MM.1S (cell line): Measurements from ENCODE around the gene TMSB4X.

Source experiments
- DNase-seq: peaks from one replicate; pipeline ENCODE4 v3.0.0-alpha.2; 2015
- H2AFZ ChIP-seq: fragments of 300-600 bp; sonication (generic); 2 replicates; pipeline ENCODE4 v1.6.0; 2016; ENCODE audit warnings: antibody characterized with exemption, low read length
- H3F3A ChIP-seq: fragments of 300-600 bp; sonication (generic); 2 replicates; pipeline ENCODE4 v1.6.1; 2016; ENCODE audit warnings: mild to moderate bottlenecking, antibody characterized with exemption, low read length, moderate library complexity, mixed read lengths; ENCODE audit not compliant: insufficient read depth
- H3K27ac ChIP-seq: fragments of 300-600 bp; sonication (generic); 2 replicates; pipeline ENCODE4 v1.5.1; 2016; ENCODE audit warnings: mild to moderate bottlenecking, low read length
- H3K27me3 ChIP-seq: fragments of 300-600 bp; sonication (generic); replicated peaks from 2 replicates; pipeline ENCODE4 v1.6.0; 2016; ENCODE audit warnings: low read length; ENCODE audit not compliant: insufficient read depth
- H3K36me3 ChIP-seq: fragments of 300-600 bp; sonication (generic); replicated peaks from 2 replicates; pipeline ENCODE4 v1.6.1; 2016; ENCODE audit warnings: mild to moderate bottlenecking, low read length, mixed read lengths; ENCODE audit not compliant: insufficient read depth
- H3K4me1 ChIP-seq: fragments of 300-600 bp; sonication (generic); 2 replicates; pipeline ENCODE4 v1.6.1; 2016; ENCODE audit warnings: low read length, mixed read lengths
- H3K4me2 ChIP-seq: fragments of 300-600 bp; sonication (generic); 2 replicates; pipeline ENCODE4 v1.6.0; 2016; ENCODE audit warnings: low read depth, low read length
- H3K4me3 ChIP-seq: fragments of 300-600 bp; sonication (generic); 2 replicates; pipeline ENCODE4 v1.5.1; 2016; ENCODE audit warnings: low read length, mixed read lengths
- H3K79me2 ChIP-seq: fragments of 300-600 bp; sonication (generic); 2 replicates; pipeline ENCODE4 v1.6.1; 2016; ENCODE audit warnings: mixed run types, low read length, mixed read lengths
- H3K9ac ChIP-seq: fragments of 300-600 bp; sonication (generic); 2 replicates; pipeline ENCODE4 v1.6.1; 2016; ENCODE audit warnings: low read length, mixed read lengths
- H3K9me2 ChIP-seq: fragments of 300-600 bp; sonication (generic); replicated peaks from 2 replicates; pipeline ENCODE4 v1.6.1; 2016; ENCODE audit warnings: mild to moderate bottlenecking, low read length, mixed read lengths; ENCODE audit not compliant: insufficient read depth
- H3K9me3 ChIP-seq: fragments of 300-600 bp; sonication (generic); replicated peaks from 2 replicates; pipeline ENCODE4 v1.6.1; 2016; ENCODE audit warnings: mild to moderate bottlenecking, low read length, mixed read lengths; ENCODE audit not compliant: insufficient read depth
- H4K20me1 ChIP-seq: fragments of 300-600 bp; sonication (generic); 2 replicates; pipeline ENCODE4 v1.6.1; 2016; ENCODE audit warnings: mild to moderate bottlenecking, low read length, moderate library complexity, mixed read lengths; ENCODE audit not compliant: insufficient read depth
- EZH2 ChIP-seq: fragments of 300-600 bp; sonication (generic); optimal IDR thresholded peaks from 2 replicates; pipeline ENCODE3; 2017; ENCODE audit warnings: low read depth, mild to moderate bottlenecking, antibody characterized with exemption, low read length, mixed read lengths
- EZH2phosphoT487 ChIP-seq: fragments of 300-600 bp; sonication (generic); IDR thresholded peaks from 2 replicates; pipeline ENCODE4 v1.6.1; 2018; ENCODE audit warnings: antibody characterized with exemption, low read length
- TF ChIP-seq, protein P1 (sequence below): fragments of 300-600 bp; sonication (generic); IDR thresholded peaks from 2 replicates; pipeline ENCODE4 v1.5.1; 2016; ENCODE audit warnings: antibody characterized with exemption, low read length, mixed read lengths

Gene TMSB4X

DNA sequence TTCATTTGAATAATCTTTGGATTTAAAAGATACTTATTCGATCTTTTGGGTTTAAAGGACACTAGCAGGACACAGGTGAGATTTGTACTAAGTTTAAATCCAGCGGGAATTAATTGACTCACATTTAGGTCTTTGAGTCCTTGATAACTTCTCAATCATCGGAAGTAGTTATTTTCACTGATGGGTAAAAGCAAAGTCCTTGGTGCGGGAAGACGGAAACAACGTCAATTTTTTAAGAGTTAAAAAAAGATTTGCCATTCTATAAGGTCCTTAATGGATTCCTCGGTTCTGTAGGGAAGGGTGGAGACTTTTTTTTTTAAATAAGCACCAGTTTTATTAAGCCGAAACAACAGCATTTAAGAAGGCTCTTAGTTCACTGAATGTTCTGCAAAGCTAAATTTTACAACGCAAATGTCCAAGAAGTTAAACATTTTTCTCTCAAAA lies 2.9 kb downstream of the TMSB4X start:
- Histone ChIP-seq H3K4me2 (peak overlapping the region; percentile 95), H3K4me3 (peak overlapping the region; percentile 54), H3K36me3 (no peaks in the 10 kb centered on the region), H3F3A (peaks cover 23% of the 10 kb centered on the region), H2AFZ (no peak overlapping the region), H3K9me2 (no peaks in the 10 kb centered on the region), H3K4me1 (peaks cover 33% of the 10 kb centered on the region), H4K20me1 (no peaks in the 10 kb centered on the region), H3K9ac (peak overlapping the region; percentile 70), H3K27me3 (no peaks in the 10 kb centered on the region), H3K79me2 (peaks cover 14% of the 10 kb centered on the region), H3K27ac (peak overlapping the region; percentile 94), H3K9me3 (no peaks in the 10 kb centered on the region)
- TF ChIP-seq EZH2 (no peak), EZH2phosphoT487 (no peak)
- TF ChIP-seq, protein P1, sequence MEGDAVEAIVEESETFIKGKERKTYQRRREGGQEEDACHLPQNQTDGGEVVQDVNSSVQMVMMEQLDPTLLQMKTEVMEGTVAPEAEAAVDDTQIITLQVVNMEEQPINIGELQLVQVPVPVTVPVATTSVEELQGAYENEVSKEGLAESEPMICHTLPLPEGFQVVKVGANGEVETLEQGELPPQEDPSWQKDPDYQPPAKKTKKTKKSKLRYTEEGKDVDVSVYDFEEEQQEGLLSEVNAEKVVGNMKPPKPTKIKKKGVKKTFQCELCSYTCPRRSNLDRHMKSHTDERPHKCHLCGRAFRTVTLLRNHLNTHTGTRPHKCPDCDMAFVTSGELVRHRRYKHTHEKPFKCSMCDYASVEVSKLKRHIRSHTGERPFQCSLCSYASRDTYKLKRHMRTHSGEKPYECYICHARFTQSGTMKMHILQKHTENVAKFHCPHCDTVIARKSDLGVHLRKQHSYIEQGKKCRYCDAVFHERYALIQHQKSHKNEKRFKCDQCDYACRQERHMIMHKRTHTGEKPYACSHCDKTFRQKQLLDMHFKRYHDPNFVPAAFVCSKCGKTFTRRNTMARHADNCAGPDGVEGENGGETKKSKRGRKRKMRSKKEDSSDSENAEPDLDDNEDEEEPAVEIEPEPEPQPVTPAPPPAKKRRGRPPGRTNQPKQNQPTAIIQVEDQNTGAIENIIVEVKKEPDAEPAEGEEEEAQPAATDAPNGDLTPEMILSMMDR, result no peak
- DNase-seq, result peak; percentile 17

DNA sequence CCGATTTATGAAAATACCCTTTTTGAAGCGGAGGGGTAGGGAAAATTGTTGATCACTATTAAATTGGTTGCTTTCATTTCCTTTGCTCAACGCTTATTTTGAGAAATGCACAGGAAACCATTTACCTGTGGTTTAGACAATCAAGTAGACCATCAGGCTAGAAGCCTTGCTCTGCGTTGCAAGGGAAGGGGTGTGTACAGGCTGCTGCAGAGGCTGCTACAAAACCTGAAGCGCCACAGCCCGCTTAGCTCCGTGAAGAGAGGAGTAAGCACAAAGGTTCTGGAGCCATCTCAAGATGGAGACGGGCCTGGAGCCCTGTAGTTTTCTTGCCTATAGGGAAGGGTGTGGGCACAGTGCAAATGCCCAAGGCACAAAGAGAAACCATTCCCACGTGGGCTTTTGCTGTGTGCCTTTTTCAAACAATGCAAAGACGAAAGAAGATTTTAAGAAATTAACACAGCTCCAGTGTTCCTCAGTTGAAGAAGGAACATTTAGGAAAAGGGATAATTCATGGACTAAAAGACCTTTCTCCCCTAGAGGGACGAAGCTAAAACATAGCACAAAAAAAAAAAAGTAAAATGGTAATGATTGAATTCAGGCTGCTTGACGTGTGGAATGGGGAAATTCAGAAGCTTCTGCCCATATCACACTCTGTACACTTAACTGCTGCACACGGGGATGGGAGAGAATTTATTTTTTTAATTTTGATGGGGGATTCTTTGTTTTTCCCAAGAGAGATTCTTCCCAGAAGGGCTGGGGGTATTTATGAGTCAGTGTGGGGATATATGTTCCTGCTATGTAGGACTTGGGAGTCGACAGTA lies 3.5 kb downstream of the TMSB4X start:
- Histone ChIP-seq H3K27ac (peak overlapping the region; percentile 94), H3K4me1 (peaks cover 34% of the 10 kb centered on the region), H3K9me3 (no peaks in the 10 kb centered on the region), H3K9me2 (no peaks in the 10 kb centered on the region), H3K9ac (peak overlapping the region; percentile 70), H3K27me3 (no peaks in the 10 kb centered on the region), H3F3A (peaks cover 23% of the 10 kb centered on the region), H3K79me2 (peaks cover 14% of the 10 kb centered on the region), H3K4me2 (peak overlapping the region; percentile 95), H2AFZ (no peak overlapping the region), H3K36me3 (no peaks in the 10 kb centered on the region), H4K20me1 (no peaks in the 10 kb centered on the region), H3K4me3 (peak overlapping the region; percentile 54)
- peak; percentile 86 for DNase-seq
- TF ChIP-seq, protein P1, result no peak
- TF ChIP-seq EZH2 (no peak), EZH2phosphoT487 (no peak)

DNA sequence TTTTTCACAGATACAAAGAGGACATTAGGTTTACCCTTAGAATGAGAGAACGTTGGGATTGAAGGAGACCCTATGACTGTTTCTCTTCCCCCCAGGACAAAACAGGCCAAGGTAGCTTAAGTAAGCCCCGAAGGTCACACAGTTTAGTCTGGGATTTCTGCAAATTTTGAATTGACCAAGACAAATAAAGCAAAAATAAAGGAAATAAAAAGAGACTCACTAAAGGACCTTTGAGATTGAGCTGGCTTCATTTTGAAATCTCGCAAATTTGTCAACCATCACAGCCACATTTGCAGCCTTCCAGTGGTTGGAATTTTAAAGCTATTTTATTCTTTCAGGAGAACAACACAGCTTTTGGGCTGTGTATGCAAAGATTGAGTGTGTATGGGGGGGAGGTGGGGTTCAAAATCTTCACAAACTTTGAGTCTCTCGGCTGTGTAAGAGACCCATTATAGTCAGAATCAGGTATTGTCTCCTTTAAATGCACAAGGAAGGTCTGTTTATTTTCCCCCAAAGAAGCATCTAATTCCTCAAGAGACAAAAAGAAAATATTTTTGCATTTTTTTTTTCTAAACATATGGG lies 4.2 kb downstream of the TMSB4X start:
- peaks cover 36% of the 10 kb centered on the region for H3K4me1 ChIP-seq
- peak overlapping the region; percentile 70; the same call in 1 of the 2 replicates for H3K9ac ChIP-seq
- no peaks in the 10 kb centered on the region for H3K9me2 ChIP-seq
- no peak overlapping the region for H2AFZ ChIP-seq
- H3K79me2 ChIP-seq, result peaks cover 14% of the 10 kb centered on the region
- peak overlapping the region; percentile 54; the same call in 1 of the 2 replicates for H3K4me3 ChIP-seq
- peak overlapping the region; percentile 95 for H3K4me2 ChIP-seq
- peaks cover 23% of the 10 kb centered on the region for H3F3A ChIP-seq
- H3K27ac ChIP-seq, result peak overlapping the region; percentile 94; the same call in 1 of the 2 replicates
- no peaks in the 10 kb centered on the region for H3K36me3 ChIP-seq
- no peaks in the 10 kb centered on the region for H3K27me3 ChIP-seq
- H4K20me1 ChIP-seq, result no peaks in the 10 kb centered on the region
- no peaks in the 10 kb centered on the region for H3K9me3 ChIP-seq
- DNase-seq, result no peak
- TF ChIP-seq, protein P1, result no peak
- TF ChIP-seq EZH2phosphoT487, result no peak
- no peak for TF ChIP-seq EZH2
